ENCODE results near the gene HIVEP3. TPM values are rescaled to one million over a fixed set of nuclear protein-coding genes. Genes with fewer than 3 reads are reported as not detected.

Gene HIVEP3
- total RNA-seq, 2 experiments from 2014 or later, result 15.1 to 18.1 TPM

DNA sequence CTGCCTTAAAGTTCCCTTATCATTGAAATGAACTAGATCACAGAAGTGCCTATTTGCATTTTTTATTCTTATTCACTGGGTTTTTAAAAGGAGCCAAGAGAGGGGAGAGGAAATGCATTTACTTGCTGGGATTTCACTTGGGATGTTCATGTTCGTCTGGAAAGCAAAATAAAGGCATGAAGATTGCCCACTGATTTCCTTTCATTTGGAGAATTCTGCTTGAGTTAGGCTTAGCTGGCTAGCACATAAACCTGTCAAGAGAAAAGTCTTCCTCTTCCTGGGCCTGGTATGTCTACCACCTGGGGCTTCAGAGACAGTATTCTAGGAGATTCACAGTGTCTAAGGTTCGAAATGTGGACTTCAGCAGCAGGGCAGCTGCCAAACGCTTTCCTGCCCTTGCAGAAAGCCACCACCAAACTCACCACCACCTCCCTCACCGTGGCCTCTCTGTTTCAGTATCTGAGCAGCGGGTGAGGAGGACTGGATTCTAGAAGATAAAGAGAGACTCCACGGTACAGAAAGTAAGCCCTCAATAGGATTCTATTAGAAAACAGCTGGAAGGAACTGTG is 44.5 kb downstream of the HIVEP3 start:
- no peak for ATAC-seq
- Mint-ChIP-seq H3K4me1 (peaks cover 23% of the 10 kb centered on the region), H3K36me3 (no peaks in the 10 kb centered on the region), H3K4me3 (no peak overlapping the region), H3K27ac (no peak overlapping the region), H3K9me3 (ENCODE audit: low read depth) (no peaks in the 10 kb centered on the region), H3K27me3 (no peaks in the 10 kb centered on the region)
- no peak for DNase-seq
- CTCF ChIA-PET, result interaction anchor here (0.7 to 1.4 kb wide), 3 partner anchors 9 to 63 kb away, joined by 3 to 4 read pairs (median 3); no protein-coding TSS in a partner anchor

DNA sequence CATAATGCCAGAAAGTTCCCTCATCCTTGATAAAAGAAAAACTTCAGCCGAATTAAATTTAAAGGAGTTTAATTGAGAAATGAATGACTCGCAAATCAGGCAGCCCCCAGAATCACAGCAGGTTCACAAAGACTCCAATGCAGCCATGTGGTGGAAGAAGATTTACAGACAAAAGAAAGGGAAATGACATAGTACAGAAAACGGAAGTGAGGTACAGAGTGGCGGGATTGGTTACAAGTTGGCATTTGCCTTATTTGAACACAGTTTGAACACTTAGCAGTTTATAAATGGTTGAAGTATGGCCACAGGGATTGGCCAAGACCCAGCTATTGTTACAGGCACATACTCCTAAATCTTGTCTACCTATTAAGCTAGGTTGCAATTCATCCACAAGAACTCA is 46.6 kb downstream of the HIVEP3 start:
- no peaks in the 10 kb centered on the region for H3K9me3 Mint-ChIP-seq (ENCODE audit: low read depth)
- peaks cover 31% of the 10 kb centered on the region for H3K4me1 Mint-ChIP-seq
- no peak for ATAC-seq
- no peak overlapping the region for H3K4me3 Mint-ChIP-seq
- DNase-seq, result no peak
- no peaks in the 10 kb centered on the region for H3K36me3 Mint-ChIP-seq
- CTCF ChIA-PET, result no interaction called here
- H3K27me3 Mint-ChIP-seq, result no peaks in the 10 kb centered on the region
- no peak overlapping the region for H3K27ac Mint-ChIP-seq

DNA sequence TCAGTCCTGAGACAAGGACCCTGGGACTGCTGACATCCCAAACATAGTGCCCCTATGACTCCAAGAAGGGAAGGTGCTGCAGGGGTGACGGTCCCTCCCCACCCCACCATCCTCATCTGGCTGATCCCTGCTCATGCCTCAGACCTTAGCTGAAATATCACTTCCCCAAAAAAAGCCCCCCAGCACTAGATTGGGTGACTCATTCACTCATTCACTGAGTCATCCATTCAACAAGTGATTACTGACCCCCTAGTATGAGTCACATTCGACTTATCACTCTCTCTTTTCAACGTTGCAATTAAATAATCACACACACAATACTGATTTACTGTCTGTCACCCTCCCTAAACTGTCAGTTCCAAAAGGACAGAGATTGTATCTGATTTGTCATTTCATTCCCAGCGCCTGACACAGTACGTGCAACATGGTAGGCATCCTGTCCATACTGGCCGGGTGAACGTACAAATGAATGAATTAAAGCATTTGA is 48.6 kb downstream of the HIVEP3 start:
- no peak overlapping the region for H3K4me3 Mint-ChIP-seq
- no peaks in the 10 kb centered on the region for H3K27me3 Mint-ChIP-seq
- no peaks in the 10 kb centered on the region for H3K36me3 Mint-ChIP-seq
- CTCF ChIA-PET, result interaction anchor here (1.1 to 1.9 kb wide), 3 partner anchors 51 to 303 kb away, joined by 3 to 6 read pairs (median 4); no protein-coding TSS in a partner anchor
- H3K27ac Mint-ChIP-seq, result no peak overlapping the region
- DNase-seq, result no peak
- H3K4me1 Mint-ChIP-seq, result peaks cover 24% of the 10 kb centered on the region
- ATAC-seq, result peak; percentile 25
- H3K9me3 Mint-ChIP-seq (ENCODE audit: low read depth), result no peaks in the 10 kb centered on the region

DNA sequence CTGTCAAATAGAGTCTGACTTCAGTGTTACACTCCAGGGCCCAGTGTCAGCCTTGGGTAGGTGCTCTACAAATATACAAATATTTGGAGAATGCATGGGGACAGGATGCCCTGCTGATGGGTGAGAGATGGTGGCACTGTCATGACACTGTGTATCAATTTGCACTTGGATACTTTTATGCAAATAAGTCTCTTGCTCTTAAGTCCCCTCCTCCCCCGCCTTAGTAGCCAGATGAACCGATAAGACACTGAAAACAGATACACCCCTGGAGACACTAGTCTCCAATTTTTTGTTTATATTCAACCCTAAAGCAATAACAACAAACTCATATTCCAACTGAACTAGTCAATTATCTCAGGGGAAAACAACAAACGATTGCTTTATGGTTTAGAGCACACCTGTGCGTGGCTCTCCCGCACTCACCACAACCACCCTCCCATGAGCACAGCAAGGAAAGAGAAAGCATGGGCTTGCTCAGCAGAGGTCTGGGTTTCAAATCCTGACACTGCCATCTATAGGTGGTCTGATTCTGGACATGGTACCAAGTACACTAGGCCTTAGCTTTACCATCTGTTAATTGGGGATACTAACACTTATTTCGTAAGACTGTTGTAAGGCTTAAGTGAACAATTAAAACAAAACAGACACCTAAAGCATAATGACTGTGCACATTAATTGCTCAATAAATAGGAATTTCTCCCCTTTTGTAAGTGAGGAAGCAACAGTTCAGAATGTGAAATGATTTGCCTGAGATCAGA is 50.3 kb downstream of the HIVEP3 start:
- H3K27ac Mint-ChIP-seq, result peak overlapping the region; percentile 27
- peak; percentile 89 for ATAC-seq
- peaks cover 18% of the 10 kb centered on the region for H3K4me1 Mint-ChIP-seq
- no peaks in the 10 kb centered on the region for H3K9me3 Mint-ChIP-seq (ENCODE audit: low read depth)
- no peaks in the 10 kb centered on the region for H3K27me3 Mint-ChIP-seq
- CTCF ChIA-PET, result interaction anchor here (1.0 to 1.9 kb wide), 5 partner anchors 170 to 305 kb away, joined by 3 to 6 read pairs (median 4); no protein-coding TSS in a partner anchor
- DNase-seq, result peak; percentile 67
- H3K36me3 Mint-ChIP-seq, result no peaks in the 10 kb centered on the region
- no peak overlapping the region for H3K4me3 Mint-ChIP-seq

DNA sequence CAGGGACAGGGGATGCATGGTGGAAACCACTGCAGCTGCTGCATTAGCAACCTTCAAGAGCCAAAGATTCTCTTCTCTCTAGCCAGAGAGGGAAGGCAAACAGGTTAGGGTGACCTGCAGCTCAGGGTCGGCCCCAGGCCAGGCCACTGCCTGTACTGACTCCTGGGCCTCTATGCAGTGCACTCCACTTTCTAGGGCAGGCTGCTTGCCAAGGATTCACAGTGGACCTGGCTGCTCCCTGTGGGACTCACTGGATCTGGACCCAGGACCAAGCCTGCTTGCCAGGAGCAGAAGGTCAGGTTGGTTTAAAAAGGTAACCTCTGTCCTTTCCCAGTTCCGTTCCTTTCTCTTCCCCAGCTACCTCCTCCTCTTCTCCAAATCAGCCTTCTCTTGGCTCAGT is 52.4 kb downstream of the HIVEP3 start:
- H3K27me3 Mint-ChIP-seq, result no peaks in the 10 kb centered on the region
- CTCF ChIA-PET, result interaction anchor here (1.2 to 1.3 kb wide), 2 partner anchors 54 to 97 kb away, joined by 3 read pairs; no protein-coding TSS in a partner anchor
- H3K9me3 Mint-ChIP-seq (ENCODE audit: low read depth), result no peaks in the 10 kb centered on the region
- no peak overlapping the region for H3K4me3 Mint-ChIP-seq
- peaks cover 40% of the 10 kb centered on the region for H3K4me1 Mint-ChIP-seq
- no peak overlapping the region for H3K27ac Mint-ChIP-seq
- ATAC-seq (no peak), DNase-seq (no peak)
- no peaks in the 10 kb centered on the region for H3K36me3 Mint-ChIP-seq

DNA sequence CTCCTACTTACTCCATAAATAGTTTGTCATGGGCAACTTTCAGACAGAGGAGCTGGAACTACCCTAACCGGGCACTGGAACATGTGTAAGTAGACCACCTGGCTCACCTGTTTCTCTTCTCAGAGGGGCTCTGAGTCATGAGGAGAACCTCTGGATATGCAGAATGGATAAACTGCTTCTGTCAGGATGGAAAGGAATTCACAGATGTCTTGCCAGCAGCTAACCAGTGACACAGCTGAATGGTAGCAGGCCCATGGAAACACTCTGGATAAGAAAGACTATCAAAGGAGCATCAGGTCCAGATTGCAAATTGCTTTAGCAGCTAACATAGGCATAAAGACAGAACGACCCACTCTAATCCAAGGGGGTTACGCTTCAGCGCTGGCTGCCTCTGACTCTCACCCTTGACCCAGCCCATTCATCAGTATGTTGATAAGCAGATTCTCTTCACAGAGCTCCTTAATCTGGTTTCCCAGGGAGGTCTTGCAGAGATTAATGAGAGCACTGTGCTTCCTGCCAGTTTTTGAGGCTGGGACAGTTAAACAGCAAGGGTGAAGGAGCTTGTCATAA is 54.2 kb downstream of the HIVEP3 start:
- no peak for ATAC-seq
- H3K4me1 Mint-ChIP-seq, result peaks cover 40% of the 10 kb centered on the region
- CTCF ChIA-PET, result interaction anchor here (1.0 to 1.7 kb wide), 5 partner anchors 27 to 349 kb away, joined by 3 to 6 read pairs (median 4); no protein-coding TSS in a partner anchor
- H3K4me3 Mint-ChIP-seq, result no peak overlapping the region
- no peak overlapping the region for H3K27ac Mint-ChIP-seq
- H3K9me3 Mint-ChIP-seq (ENCODE audit: low read depth), result no peaks in the 10 kb centered on the region
- no peak for DNase-seq
- no peaks in the 10 kb centered on the region for H3K27me3 Mint-ChIP-seq
- H3K36me3 Mint-ChIP-seq, result no peaks in the 10 kb centered on the region

DNA sequence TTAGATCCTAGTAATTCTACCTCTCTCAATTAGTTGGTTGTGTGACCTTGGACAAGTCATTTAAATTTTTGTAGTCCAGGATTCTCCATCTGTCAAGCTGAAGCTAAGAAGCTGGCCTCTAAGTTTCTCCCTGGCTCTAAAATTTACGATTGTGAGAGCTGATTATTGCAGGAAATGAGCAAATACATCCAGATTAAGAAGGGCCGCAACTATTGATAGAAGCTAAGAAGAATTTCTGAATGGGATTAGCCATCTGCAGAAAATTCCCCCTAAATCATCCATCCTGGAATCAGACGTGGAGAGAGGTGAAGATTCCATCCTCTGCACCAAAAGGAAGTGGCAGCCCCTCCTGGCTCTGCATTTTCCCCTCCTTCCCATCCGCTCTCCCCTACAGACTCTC is 55.0 kb downstream of the HIVEP3 start:
- no peak overlapping the region for H3K27ac Mint-ChIP-seq
- DNase-seq, result no peak
- no peaks in the 10 kb centered on the region for H3K36me3 Mint-ChIP-seq
- H3K4me1 Mint-ChIP-seq, result peaks cover 37% of the 10 kb centered on the region
- no peak overlapping the region for H3K4me3 Mint-ChIP-seq
- ATAC-seq, result no peak
- CTCF ChIA-PET, result interaction anchor here (0.9 to 1.7 kb wide), 2 partner anchors 28 to 347 kb away, joined by 3 to 4 read pairs; no protein-coding TSS in a partner anchor
- no peaks in the 10 kb centered on the region for H3K27me3 Mint-ChIP-seq
- no peaks in the 10 kb centered on the region for H3K9me3 Mint-ChIP-seq (ENCODE audit: low read depth)

DNA sequence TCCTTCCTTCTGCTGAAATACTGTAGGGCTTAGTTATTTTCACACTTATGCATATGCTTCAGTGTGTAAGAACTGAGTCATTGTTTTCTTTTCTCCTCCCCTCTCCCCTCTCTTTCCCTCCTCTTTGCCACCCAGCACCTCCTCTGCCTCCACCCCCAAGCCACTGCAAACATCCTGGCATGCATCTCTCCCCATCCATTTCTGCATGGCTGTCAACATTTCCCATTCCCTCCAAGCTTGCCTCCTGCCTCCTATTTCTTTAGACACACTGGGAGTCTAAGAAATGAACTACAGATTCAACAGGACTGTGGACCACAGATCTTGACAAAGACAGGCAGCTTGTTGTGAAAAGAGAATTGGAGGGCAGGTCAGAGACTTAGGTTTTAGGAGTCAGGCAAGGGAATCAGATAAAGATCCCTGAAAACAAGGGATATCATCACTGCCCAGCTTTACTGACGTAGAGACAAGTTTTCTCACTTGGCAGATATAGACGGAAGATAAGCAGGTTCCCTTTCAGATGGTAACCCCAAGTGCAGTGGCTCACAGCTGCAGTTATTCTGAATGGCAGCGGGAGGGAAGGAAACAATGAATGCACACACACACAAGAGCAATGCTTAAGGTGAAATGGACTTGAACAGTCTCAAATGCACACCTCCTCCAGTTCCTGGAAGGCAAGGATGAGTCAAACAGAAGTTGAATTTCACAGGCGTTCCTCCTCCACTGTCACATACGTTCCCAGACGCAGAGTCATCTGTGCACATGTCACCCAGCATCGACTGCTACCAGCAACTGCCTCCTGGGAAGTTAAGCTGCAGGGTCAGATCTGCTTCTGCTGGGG is 56.1 kb downstream of the HIVEP3 start:
- Mint-ChIP-seq H3K27me3 (no peaks in the 10 kb centered on the region), H3K9me3 (ENCODE audit: low read depth) (no peaks in the 10 kb centered on the region), H3K36me3 (no peaks in the 10 kb centered on the region), H3K27ac (peak overlapping the region; percentile 62), H3K4me3 (no peak overlapping the region), H3K4me1 (peaks cover 27% of the 10 kb centered on the region)
- CTCF ChIA-PET, result interaction anchor here (0.6 to 2.0 kb wide), 2 partner anchors 289 to 1639 kb away, joined by 3 to 8 read pairs; no protein-coding TSS in a partner anchor
- peak; percentile 67 for DNase-seq
- peak; percentile 82 for ATAC-seq

DNA sequence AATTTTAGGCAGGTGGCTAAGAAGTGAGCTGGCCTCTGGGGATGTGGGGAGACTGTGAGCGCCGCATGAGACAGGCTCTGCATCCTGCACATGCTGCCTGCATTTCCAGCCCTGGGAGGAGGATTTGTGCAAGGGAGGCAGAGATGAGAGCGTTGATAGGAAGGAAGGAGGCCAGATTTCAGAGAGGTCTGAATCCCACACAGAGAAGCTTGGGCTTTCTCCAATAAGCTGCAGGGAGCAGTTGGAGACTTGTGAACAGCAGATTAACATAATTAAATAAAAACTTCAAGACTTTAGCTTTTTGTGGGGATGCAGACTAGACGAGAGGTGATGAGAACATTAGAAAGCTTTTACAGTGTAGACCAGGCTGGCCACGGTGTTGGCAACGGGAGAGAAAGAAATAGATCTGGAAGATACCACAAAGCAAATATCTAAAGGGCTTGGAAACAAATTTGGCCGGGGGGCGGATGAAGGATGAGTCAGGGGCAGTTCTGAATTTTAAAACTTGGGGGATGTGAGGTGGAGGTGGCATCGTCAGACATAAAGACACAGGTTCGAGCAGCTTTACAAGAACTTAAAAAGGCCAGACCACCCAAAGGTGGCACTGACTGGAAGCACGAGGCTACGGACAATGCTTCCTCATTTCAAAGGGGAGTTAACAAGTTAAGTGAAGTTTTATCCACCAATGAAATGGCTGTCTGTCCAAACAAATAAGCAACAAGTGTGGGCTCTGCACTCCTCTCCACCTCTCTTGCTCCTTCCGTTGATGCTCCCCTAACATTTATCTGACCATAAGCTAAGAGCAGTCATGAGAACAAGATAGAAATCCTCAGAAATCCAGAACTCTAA is 57.0 kb downstream of the HIVEP3 start:
- ATAC-seq (no peak), DNase-seq (no peak)
- no peaks in the 10 kb centered on the region for H3K27me3 Mint-ChIP-seq
- H3K4me3 Mint-ChIP-seq, result no peak overlapping the region
- H3K4me1 Mint-ChIP-seq, result peaks cover 29% of the 10 kb centered on the region
- no peaks in the 10 kb centered on the region for H3K9me3 Mint-ChIP-seq (ENCODE audit: low read depth)
- H3K27ac Mint-ChIP-seq, result no peak overlapping the region
- CTCF ChIA-PET, result interaction anchor here (1.5 to 2.0 kb wide), 2 partner anchors 50 to 288 kb away, joined by 5 to 8 read pairs; no protein-coding TSS in a partner anchor
- H3K36me3 Mint-ChIP-seq, result no peaks in the 10 kb centered on the region

DNA sequence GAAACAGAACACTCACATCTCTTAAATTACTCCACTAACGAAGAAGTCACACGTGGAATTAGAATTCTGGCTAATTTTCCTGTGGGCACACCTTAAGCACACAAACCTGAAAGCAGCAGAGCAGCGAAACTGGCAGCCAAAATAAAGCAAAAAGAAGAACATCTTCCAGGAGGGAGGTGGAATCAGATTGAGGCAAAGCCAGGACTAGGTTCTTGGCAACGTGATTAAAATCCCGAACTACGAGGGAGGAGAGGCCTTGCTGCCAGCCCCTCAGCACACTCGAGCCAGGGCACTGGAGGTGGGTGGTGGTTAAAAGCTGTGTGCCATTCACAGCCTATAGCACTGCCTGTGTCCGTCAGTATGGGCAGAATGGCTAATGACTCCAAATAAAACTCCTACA is 58.0 kb downstream of the HIVEP3 start:
- Mint-ChIP-seq H3K9me3 (ENCODE audit: low read depth) (no peaks in the 10 kb centered on the region), H3K36me3 (peaks cover 1% of the 10 kb centered on the region), H3K4me3 (no peak overlapping the region), H3K4me1 (peaks cover 29% of the 10 kb centered on the region), H3K27me3 (no peaks in the 10 kb centered on the region), H3K27ac (no peak overlapping the region)
- ATAC-seq (no peak), DNase-seq (no peak)
- CTCF ChIA-PET, result interaction anchor here (1.5 kb wide), 1 partner anchor 49 kb away, joined by 5 read pairs; no protein-coding TSS in a partner anchor

DNA sequence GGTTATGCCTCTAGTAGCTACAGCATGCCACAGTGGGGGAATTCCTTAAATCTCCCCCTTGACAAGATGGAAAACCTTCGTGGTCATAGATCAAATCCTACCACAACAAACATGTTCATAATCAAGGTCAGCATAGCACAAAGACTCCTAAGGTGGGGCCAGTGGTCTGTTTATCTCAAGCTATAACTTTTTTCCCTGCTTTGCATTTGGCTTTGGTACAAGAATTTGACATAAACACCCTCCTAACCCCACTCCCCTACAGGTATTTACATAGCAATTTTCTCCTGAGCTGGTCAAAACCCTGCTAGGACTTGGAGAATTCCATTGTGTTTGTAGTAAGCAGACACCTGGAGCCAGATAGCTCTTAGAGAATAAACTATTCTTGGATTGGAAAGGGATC is 58.5 kb downstream of the HIVEP3 start:
- Mint-ChIP-seq H3K36me3 (peaks cover 5% of the 10 kb centered on the region), H3K9me3 (ENCODE audit: low read depth) (peaks cover 2% of the 10 kb centered on the region), H3K4me3 (no peak overlapping the region), H3K27me3 (no peaks in the 10 kb centered on the region), H3K4me1 (peaks cover 29% of the 10 kb centered on the region), H3K27ac (no peak overlapping the region)
- no peak for DNase-seq
- CTCF ChIA-PET, result no interaction called here
- no peak for ATAC-seq

DNA sequence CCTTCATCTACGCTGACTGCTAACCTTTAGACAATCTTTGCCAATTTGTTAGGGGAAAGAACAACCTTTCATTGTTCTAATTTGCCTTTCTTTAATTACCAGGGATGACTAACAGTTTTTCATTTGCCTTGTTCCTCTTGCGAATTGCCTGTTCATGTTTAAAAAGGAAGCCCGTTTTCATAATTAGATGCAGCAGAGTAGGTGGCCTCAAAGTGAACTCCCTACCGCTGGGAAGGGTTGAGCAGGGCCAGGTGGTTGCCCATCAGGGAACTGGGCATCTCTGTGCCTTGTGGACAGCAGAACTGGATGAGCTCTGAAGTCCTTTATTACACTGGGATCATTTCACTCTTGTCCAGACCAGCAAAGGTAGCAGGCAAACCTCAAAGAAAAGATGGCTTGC is 59.0 kb downstream of the HIVEP3 start:
- Mint-ChIP-seq H3K4me1 (peaks cover 29% of the 10 kb centered on the region), H3K27me3 (no peaks in the 10 kb centered on the region), H3K36me3 (peaks cover 5% of the 10 kb centered on the region), H3K27ac (no peak overlapping the region), H3K9me3 (ENCODE audit: low read depth) (peaks cover 2% of the 10 kb centered on the region), H3K4me3 (no peak overlapping the region)
- DNase-seq (no peak), ATAC-seq (no peak)
- CTCF ChIA-PET, result no interaction called here

All from activated CD8-positive, alpha-beta memory T cell treated with anti-CD3 and anti-CD28 coated beads, Interleukin-2, amount 10 ng/mL, durations not matched to agents 7 days and 5 days (primary cell).